ENCODE data around the gene ITM2C.

GRCh38 chr2:230908595-230909191 lies 44.0 kb downstream of the ITM2C start:
- TF ChIP-seq NFRKB (IDR thresholded peaks at IDR 0.05) (no peak), SP1 (IDR thresholded peaks at IDR 0.05) (no peak), FOXK2 (IDR thresholded peaks at IDR 0.05) (no peak), ARNT (IDR thresholded peaks at IDR 0.05) (no peak), FOXM1 (IDR thresholded peaks at IDR 0.05; ENCODE audit: borderline replicate concordance) (no peak), BHLHE40 (IDR thresholded peaks at IDR 0.05; ENCODE audit: borderline replicate concordance) (no peak), ELF4 (IDR thresholded peaks at IDR 0.05) (no peak), SUZ12 (IDR thresholded peaks at IDR 0.05) (no peak), CTBP1 (IDR thresholded peaks at IDR 0.05; ENCODE audit: borderline replicate concordance) (no peak), LEF1 (IDR thresholded peaks at IDR 0.05; ENCODE audit: borderline replicate concordance) (no peak)
